ENCODE results near the gene POR.

The POR gene

DNA sequence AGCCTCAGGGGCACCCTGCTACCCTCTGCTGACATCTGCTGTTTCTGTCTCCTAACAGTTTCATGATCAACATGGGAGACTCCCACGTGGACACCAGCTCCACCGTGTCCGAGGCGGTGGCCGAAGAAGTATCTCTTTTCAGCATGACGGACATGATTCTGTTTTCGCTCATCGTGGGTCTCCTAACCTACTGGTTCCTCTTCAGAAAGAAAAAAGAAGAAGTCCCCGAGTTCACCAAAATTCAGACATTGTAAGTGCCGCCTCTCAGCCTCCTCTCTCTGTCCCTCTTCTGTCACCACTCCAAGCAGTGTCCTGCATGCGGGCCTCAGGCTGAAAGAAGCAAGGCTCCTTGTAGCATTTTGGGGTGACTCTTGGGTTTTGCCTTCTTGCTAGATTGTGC lies 39.0 kb downstream of the POR start:
- no peak for DNase-seq (ENCODE audit: low read depth)

DNA sequence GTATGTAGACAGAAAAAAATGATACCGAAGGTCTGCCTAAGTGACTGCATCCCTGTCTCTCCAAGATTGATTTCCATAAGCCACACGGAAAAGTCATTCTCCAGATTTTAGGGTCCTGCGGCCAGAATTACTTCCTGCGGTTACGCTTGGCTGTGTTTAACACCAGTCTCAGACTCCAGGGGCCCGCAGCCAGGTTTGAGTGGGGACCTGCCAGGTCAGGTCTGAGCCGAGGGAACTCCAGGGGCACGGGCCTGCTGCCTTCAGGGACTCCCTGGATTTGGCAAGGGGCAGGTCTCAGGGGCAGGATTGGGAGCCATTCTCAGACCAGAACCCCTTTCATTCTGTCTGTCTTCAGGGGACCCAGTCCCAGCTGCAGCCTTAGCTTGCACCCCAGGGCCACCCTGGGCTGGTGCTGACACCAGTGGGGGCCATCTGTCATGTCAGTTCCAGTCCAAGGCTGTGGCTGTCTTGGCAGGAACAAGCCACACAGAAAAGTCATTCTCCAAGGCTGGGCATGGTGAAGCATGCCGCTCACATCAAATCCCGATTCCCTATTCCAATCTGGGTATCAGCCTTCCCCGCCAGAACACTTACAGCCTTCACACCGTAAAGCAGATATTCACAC lies 40.5 kb downstream of the POR start:
- DNase-seq (ENCODE audit: low read depth), result no peak

DNA sequence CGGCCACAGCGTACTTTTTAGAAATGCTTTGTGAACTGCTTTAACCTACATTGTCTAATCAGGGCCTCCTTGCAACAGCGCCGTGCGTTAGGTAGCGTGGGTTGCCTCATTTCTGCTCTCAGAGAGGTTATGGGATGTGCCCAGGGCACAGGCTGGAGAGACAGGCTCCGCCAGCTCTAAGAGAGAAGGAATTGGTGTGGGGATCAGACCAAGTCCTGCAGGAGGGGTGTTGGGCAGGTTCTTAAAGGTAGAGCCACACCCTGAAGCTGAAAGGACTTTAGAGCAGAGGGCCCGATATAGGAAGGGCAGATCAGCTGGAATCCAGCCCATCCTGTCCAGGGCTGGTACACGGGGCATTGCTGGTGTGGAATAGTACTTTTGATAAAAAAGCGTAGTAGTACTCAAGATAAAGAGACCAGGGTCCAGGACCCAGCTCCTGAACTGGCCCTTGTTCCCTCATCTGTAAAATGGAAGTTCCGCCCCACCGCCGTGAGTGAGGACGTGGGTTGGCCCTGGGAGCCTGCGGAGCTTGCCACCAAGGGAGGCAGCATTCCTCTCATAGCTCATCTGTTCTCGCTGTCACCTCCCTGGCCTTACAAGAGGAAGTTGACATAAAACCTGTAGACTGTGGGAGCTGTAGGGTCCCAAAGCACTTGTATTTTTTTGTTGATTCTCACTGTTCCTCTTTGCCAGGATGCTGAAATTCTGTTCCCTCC lies 42.2 kb downstream of the POR start:
- DNase-seq (ENCODE audit: low read depth), result no peak

DNA sequence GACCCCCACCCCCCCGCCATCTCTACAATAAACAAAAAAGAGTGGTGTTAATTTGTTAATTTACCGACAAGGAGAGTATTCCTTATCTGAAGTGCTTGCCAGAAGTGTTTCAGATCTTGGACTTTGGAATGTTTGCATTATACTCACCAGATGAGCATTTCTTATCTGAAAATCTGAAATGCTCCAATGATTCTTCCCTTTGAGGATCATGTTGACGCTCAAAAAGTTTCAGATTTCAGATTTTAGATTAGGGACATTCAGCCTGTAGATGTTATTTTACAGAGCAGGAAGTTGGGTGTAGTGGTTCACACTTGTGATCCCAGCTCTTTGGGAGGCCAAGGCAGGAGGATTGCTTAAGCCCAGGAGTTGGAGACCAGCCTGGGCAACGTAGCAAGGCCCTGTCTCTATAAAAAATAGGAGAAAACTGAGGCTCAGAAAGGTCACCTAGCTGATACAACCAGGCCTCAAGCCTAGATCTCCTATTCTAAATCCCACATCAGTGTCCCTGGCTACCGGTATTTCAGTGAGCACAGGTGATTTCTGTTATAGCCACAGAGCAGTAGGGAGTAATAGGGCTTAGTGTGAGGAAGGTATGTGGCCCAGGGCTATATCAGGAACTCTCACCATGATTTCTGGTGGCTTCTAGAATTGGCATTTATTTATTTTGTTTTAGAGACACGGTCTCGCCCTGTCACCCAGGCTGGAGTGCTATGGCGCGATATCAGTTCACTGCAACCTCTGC lies 44.0 kb downstream of the POR start:
- no peak for DNase-seq (ENCODE audit: low read depth)

- DNase-seq (ENCODE audit: low read depth), result no peak
Observed at GRCh38 chr7:75960372-75960771, 45.4 kb downstream of the POR start.

- no peak for DNase-seq (ENCODE audit: low read depth)
Observed at GRCh38 chr7:75961218-75961617, 46.3 kb downstream of the POR start.

DNA sequence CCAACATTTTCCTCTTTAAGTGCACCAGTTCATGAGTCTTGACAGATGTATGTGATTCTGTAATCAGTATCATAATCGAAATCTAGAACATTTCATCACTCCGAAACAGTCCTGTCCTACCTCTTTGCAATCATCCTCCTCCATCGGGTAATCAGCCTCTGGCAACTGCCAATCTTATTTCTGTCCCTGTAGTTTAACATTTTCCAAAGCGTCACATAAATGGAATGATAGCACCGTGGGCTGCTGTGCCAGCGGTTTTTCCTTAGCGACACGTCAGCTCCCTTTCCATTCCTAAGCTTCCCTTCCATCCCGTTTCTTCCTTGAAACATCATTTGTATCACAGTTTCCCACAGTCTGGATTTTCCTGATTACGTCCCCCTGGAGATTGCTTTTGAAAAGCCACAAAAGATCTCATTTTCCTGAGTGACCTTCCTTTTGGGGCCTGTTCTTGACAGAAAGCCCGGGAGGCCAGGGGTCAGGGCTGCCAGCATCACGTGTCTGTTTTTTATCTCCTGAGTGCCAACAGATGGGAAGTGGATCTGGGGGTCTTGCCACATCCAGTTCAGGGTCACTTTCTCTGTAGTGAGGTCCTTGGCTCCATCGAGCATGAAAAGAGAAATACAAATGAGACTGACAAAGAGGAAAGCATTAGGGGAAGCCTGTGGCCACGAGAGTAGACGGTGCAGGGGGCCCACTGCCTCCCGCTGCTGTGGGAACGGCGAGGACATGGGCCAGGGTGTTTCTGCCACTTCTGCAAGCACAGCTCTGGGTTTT lies 47.8 kb downstream of the POR start:
- no peak for DNase-seq (ENCODE audit: low read depth)

DNA sequence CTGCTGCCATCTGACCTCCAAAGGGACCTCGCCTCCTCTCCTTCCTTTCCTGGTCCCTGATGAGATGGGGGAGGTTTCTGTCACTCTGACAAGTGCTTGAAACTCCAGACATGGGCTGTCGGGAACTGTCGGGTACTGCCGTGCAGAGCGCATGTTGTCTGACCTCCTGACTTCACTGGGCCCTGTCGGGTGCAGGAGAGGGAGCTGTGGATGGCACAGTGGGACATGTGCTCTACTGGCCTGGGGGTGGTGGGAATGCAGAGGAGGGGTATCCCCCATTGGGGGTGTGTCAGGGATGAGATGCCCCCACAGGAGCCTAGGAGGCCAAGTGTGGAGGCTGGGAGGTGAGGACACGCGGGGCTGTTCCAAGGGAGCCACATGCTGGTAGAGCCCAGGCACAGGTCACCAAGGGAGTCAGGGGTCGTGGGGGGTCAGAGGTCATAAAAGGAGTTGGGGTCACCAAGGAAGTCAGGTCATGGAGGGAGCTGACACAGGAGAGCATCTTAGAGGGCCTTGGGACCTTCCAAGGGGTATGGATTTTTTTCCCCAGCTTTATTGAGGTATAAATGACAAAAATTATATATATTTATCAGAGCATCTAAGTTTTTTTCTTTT lies 48.5 kb downstream of the POR start:
- DNase-seq (ENCODE audit: low read depth), result no peak

DNA sequence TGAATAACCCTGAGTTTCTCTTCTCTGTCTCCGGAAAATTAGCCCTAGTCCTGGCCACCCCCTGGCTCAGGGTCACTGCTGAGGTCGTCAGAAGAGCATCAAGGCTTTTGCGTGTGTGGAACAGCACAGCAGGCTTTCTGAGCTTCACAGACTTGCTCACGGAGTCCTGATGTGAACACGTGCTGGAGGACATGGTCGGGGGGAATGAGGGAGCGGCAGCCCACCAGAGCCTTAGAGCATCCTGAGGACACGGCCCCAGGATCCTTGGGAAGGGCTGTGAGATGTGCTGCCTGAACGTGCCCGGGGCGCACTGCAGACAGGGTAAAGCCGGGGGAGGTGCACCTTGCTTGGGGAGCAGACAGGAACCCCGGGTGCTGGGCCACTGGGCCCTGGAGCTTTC lies 50.7 kb downstream of the POR start:
- no peak for DNase-seq (ENCODE audit: low read depth)

- no peak for DNase-seq (ENCODE audit: low read depth)
Observed at GRCh38 chr7:75966190-75966961, 51.4 kb downstream of the POR start.

DNA sequence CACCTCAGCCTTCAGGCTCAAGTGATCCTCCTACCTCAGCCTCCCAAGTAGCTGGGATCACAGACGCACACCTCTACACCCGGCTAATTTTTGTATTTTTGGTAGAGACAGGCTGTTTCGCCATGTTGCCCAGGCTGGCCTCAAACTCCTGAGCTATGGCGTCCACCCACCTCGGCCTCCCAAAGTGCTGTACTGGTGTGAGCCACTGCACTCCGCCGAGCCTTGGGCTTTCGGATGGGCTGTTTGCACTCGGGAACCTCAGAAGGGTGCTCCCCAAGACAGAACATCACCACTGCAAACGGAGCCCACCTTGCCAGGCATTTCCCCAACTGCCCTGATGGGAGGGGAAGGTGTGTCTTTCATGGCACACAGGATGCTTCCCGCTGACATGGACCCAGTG lies 52.1 kb downstream of the POR start:
- DNase-seq (ENCODE audit: low read depth), result no peak

DNA sequence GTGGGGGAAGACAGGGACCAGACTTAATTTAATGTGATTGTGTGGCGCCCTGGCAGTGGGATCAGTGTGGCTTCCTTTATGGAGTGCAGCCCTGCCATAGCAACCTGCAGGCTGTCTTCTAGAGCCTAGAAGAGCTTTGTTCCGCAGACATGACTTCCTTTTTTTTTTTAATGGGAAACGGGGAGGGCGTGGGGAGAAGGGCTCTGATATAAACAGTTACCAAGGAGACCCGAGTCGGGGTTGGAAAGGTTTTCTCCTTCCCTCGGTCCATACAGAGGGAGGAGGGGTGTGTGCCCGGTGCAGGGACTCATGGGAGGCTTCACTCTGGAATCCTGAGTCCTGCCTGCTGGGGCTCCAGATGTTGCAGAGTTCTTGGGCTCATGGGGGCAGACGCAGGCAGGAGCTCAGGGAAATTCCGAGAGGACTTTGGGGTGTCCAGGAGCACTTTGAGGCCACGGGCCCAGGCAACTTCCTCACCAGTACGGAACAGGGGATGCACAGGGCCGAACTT lies 52.6 kb downstream of the POR start:
- DNase-seq (ENCODE audit: low read depth), result no peak

DNA sequence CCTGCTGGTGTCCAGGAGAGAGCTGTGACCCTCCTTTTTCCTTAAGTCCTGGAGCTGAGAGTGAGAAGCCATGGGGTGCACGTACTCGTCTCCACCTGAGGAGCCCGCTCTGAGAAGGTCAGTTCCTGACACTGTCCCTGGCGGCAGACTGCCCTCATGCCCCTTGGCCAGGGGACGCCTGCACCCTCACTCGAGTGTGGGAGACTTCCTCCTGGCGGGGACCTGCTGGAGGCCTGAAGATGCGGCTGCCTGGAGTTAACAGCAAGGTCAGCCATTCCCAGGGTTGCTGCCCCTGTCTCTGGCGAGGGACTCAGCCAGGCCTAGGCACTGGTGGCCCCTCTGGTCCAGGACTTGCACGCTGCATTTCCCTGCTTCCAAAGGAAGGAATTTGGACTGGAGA lies 53.1 kb downstream of the POR start:
- DNase-seq (ENCODE audit: low read depth), result no peak

DNA sequence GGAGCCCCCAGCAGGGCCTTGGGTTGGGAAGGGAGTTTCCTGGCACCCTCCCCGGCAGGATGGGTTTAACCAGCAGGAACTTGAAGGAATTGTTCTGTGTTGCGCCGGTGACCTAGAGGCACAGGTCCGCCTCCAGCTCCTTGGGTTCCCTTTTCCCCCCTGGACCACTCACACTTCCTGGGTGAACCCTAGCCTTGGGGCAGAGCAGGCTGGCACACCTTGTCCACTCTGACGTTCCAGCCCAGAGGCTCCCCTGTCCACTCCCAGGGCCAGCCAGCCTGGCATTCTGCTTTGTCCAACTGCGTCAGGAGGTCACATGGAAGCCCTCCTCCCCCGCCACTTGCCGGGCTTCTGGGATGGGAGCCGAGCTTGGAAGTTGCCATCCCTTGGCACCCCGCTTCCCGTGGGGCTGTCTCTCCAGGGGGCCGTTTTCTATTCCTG lies 53.6 kb downstream of the POR start:
- no peak for DNase-seq (ENCODE audit: low read depth)

GRCh38 chr7:75969182-75969581 lies 54.2 kb downstream of the POR start:
- no peak for DNase-seq (ENCODE audit: low read depth)

DNA sequence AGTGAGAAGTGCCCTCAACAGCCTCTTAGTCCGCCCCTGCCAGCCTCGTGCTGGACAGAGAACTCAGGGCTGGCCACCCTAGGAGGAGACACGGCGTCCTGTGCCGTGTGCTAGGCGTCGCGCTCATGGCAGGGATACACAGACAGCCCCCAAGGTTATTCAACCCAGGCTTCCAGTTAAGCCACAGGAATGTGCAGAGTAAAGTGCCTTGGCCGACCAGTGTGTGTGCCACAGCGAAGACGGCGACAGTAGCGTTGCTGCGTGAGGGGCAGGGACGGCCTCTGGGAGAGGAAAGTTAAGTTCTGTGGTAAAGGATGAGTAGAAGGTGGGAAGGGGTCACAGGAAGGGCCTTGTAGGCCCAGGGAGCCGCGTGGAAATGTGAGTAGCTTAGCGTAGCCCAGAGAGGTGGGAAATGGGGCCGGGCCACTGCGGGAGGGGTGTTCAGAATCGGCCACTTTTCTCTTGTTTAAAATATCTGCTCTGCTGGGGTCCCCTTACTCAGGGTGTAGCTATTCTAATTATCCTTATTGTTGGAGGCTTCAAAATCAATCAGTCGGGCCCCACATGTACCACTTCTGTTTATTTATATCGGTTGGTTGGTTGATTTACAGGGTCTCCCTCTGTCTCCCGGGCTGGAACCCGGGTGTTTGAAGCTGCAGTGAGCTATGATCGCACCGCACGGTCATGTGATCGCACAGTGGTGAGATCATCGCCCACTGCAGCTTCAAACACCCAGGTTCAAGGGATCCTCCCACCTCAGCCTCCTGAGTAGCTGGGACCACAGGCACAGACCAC lies 54.9 kb downstream of the POR start:
- DNase-seq (ENCODE audit: low read depth), result no peak

- DNase-seq (ENCODE audit: low read depth), result no peak
Observed at GRCh38 chr7:75971309-75971960, 56.5 kb downstream of the POR start.

GRCh38 chr7:75971961-75972763 lies 57.2 kb downstream of the POR start:
- no peak for DNase-seq (ENCODE audit: low read depth)

DNA sequence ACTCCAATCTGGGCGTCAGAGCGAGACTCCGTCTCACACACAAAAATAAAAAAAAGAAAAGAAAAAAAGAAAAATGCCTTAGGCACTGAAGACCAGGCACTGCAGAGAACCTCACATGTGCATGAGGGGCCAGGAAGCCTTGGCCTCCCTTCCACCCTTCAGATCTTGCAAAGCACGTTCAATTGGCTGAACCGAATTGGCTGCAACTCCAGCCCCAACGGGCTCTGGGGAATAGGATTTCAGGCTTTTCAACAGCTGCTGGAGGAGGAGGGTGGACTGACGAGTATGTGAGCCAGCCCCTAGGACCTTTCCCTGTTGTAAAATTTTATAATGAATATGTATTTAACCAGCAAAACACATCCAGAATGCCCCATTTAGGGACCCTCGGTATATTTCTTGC lies 62.8 kb downstream of the POR start:
- no peak for DNase-seq (ENCODE audit: low read depth)

All from T follicular helper cell (primary cell).